H1 (cell line): ENCODE measurements around the gene ALDOA. TPM values are rescaled to one million over a fixed set of nuclear protein-coding genes. Genes with fewer than 3 reads are reported as not detected.

Experiments used
- CTCF ChIA-PET: fragments of 300-600 bp; sonication (Branson Sonifier 250); formaldehyde crosslinking; loops from one replicate; lab custom pipeline; 2021; ENCODE audit not compliant: partially characterized antibody; lab: Charles Lee
- POLR2A ChIA-PET: fragments of 300-600 bp; sonication (Branson Sonifier 250); formaldehyde crosslinking; loops from one replicate; lab custom pipeline; 2021; ENCODE audit warnings: inconsistent platforms; ENCODE audit not compliant: partially characterized antibody; lab: Charles Lee
- DNase-seq, 2 experiments: peaks; one replicate each; pipeline versions ENCODE4 v3.0.0 to v3.0.0-alpha.2; 2010 to 2022; ENCODE audit warnings: low spot score in 2 of 2, low read depth in 1 of 2, mixed read lengths in 1 of 2
- FAIRE-seq: peaks from 2 replicates; lab custom pipeline; 2011; peaks lifted over from hg19 to GRCh38; lab: Jason Lieb, UNC
- H2AFZ ChIP-seq: 2 replicates; pipeline ENCODE4 v1.8.1; 2012; ENCODE audit warnings: low read length, inconsistent platforms
- H2AK5ac ChIP-seq: 2 replicates; pipeline ENCODE4 v1.6.1; 2013; ENCODE audit warnings: low read depth, low read length
- H2BK120ac ChIP-seq: replicated peaks from 2 replicates; pipeline ENCODE3; 2013; ENCODE audit warnings: low read depth, low read length, inconsistent platforms
- H2BK12ac ChIP-seq: 2 replicates; pipeline ENCODE4 v1.6.1; 2013; ENCODE audit warnings: low read depth, low read length
- H2BK15ac ChIP-seq: 2 replicates; pipeline ENCODE4 v1.6.1; 2013; ENCODE audit warnings: low read length
- H2BK20ac ChIP-seq: 2 replicates; pipeline ENCODE4 v1.6.1; 2013; ENCODE audit warnings: low read length
- H2BK5ac ChIP-seq: 2 replicates; pipeline ENCODE4 v1.6.1; 2013; ENCODE audit warnings: low read depth, low read length
- H3K14ac ChIP-seq: 2 replicates; pipeline ENCODE4 v1.6.1; 2013; ENCODE audit warnings: inconsistent platforms; ENCODE audit not compliant: insufficient read length
- H3K18ac ChIP-seq: 2 replicates; pipeline ENCODE4 v1.6.1; 2013; ENCODE audit warnings: low read length; ENCODE audit errors: extremely low read depth
- H3K23ac ChIP-seq: 2 replicates; pipeline ENCODE4 v1.6.1; 2013; ENCODE audit warnings: inconsistent platforms; ENCODE audit not compliant: insufficient read length
- H3K23me2 ChIP-seq: 2 replicates; pipeline ENCODE4 v1.6.1; 2013; ENCODE audit warnings: low read depth, low read length
- H3K27ac ChIP-seq: 2 replicates; pipeline ENCODE4 v1.6.1; 2011; ENCODE audit warnings: low read depth, low read length, inconsistent platforms
- H3K27me3 ChIP-seq, 4 experiments: replicated peaks in 1 of 4; 1 replicate in 1 of 4; 2 replicates in 3 of 4; pipeline versions ENCODE4 v1.6.1 to v1.8.1; 2011 to 2013; ENCODE audit warnings: low read length in 3 of 4, mild to moderate bottlenecking in 3 of 4, inconsistent platforms in 2 of 4, mixed read lengths in 2 of 4, moderate library complexity in 1 of 4; ENCODE audit not compliant: control insufficient read depth in 3 of 4, insufficient read depth in 3 of 4; ENCODE audit errors: extremely low read depth in 1 of 4
- H3K36me3 ChIP-seq, 4 experiments: 2 replicates each; pipeline versions ENCODE4 v1.6.1 to v1.8.1; 2011 to 2013; ENCODE audit warnings: mild to moderate bottlenecking in 4 of 4, low read length in 3 of 4, moderate library complexity in 2 of 4, control low read depth in 1 of 4, inconsistent platforms in 1 of 4; ENCODE audit not compliant: insufficient read depth in 4 of 4, control insufficient read depth in 2 of 4
- H3K4ac ChIP-seq: replicated peaks from 2 replicates; pipeline ENCODE3; 2013; ENCODE audit warnings: low read length, low read depth, mixed read lengths, inconsistent platforms; ENCODE audit not compliant: insufficient read length
- H3K4me1 ChIP-seq, 4 experiments: replicated peaks in 1 of 4; 1 replicate in 1 of 4; 2 replicates in 3 of 4; pipeline versions ENCODE4 v1.6.1 to v1.8.1; 2011 to 2013; ENCODE audit warnings: low read length in 3 of 4, inconsistent platforms in 2 of 4, mixed read lengths in 1 of 4; ENCODE audit not compliant: insufficient read depth in 4 of 4, control insufficient read depth in 3 of 4
- H3K4me2 ChIP-seq, 2 experiments: 2 replicates each; pipeline versions ENCODE4 v1.6.1 to v1.8.1; 2011 to 2013; ENCODE audit warnings: low read depth in 2 of 2, low read length in 2 of 2, control low read depth in 1 of 2, inconsistent platforms in 1 of 2, mild to moderate bottlenecking in 1 of 2; ENCODE audit not compliant: insufficient read depth in 1 of 2
- H3K4me3 ChIP-seq, 4 experiments: fragments of 200-600, 300-600 bp in 1 of 4; sonication (generic), shearing (Covaris generic), sonication (Bioruptor Twin) in 1 of 4; 2 replicates each; pipeline versions ENCODE4 v1.5.1 to v1.8.1; 2011 to 2016; ENCODE audit warnings: low read length in 4 of 4, low read depth in 3 of 4, control low read depth in 2 of 4, inconsistent platforms in 2 of 4, mild to moderate bottlenecking in 2 of 4, mixed read lengths in 1 of 4, moderate library complexity in 1 of 4; ENCODE audit not compliant: insufficient read depth in 2 of 4; ENCODE audit errors: extremely low read depth in 1 of 4
- H3K56ac ChIP-seq: replicated peaks from 2 replicates; pipeline ENCODE3; 2013; ENCODE audit warnings: low read depth, mild to moderate bottlenecking, mixed read lengths, low read length, inconsistent platforms; ENCODE audit not compliant: insufficient read length
- H3K79me1 ChIP-seq: 2 replicates; pipeline ENCODE4 v1.6.1; 2013; ENCODE audit warnings: low read depth, low read length, control low read depth
- H3K79me2 ChIP-seq, 2 experiments: 2 replicates each; pipeline versions ENCODE4 v1.6.1 to v1.8.1; 2012 to 2013; ENCODE audit warnings: low read length in 2 of 2, mild to moderate bottlenecking in 2 of 2, inconsistent platforms in 1 of 2; ENCODE audit not compliant: insufficient read depth in 2 of 2, control insufficient read depth in 1 of 2
- H3K9ac ChIP-seq, 4 experiments: replicated peaks in 1 of 4; 1 replicate in 1 of 4; 2 replicates in 3 of 4; pipeline versions ENCODE4 v1.6.1 to v1.8.1; 2011 to 2013; ENCODE audit warnings: low read depth in 3 of 4, low read length in 3 of 4, control low read depth in 2 of 4, mild to moderate bottlenecking in 2 of 4, moderate library complexity in 2 of 4, inconsistent platforms in 1 of 4; ENCODE audit errors: extremely low read depth in 1 of 4
- H3K9me3 ChIP-seq, 2 experiments: 2 replicates each; pipeline versions ENCODE4 v1.6.1 to v1.8.1; 2012 to 2013; ENCODE audit warnings: mild to moderate bottlenecking in 2 of 2, moderate library complexity in 2 of 2, control low read depth in 1 of 2, inconsistent platforms in 1 of 2, low read depth in 1 of 2, low read length in 1 of 2, mixed read lengths in 1 of 2; ENCODE audit not compliant: insufficient read depth in 2 of 2
- H4K20me1 ChIP-seq, 2 experiments: replicated peaks in 1 of 2; 2 replicates each; pipeline versions ENCODE3 to v1.8.1; 2011 to 2013; ENCODE audit warnings: inconsistent platforms in 2 of 2, low read length in 2 of 2, mild to moderate bottlenecking in 1 of 2; ENCODE audit not compliant: insufficient read depth in 2 of 2, control insufficient read depth in 1 of 2
- H4K5ac ChIP-seq: 2 replicates; pipeline ENCODE4 v1.6.1; 2013; ENCODE audit warnings: low read length, low read depth, mixed read lengths, inconsistent platforms; ENCODE audit not compliant: insufficient read length
- H4K8ac ChIP-seq: 2 replicates; pipeline ENCODE4 v1.8.0; 2013; ENCODE audit warnings: mild to moderate bottlenecking, moderate library complexity, low read length, inconsistent platforms; ENCODE audit not compliant: insufficient read depth; ENCODE audit errors: extremely low read depth
- H4K91ac ChIP-seq: replicated peaks from 2 replicates; pipeline ENCODE3; 2013; ENCODE audit warnings: low read length, mixed read lengths, inconsistent platforms; ENCODE audit not compliant: insufficient read length
- BACH1 ChIP-seq: IDR thresholded peaks from 2 replicates; pipeline ENCODE4 v1.6.1; 2012; ENCODE audit warnings: low read length, improper control_type of control experiment
- MAX ChIP-seq: IDR thresholded peaks from 2 replicates; pipeline ENCODE4 v1.6.1; 2012; ENCODE audit warnings: inconsistent platforms
- NANOG ChIP-seq: IDR thresholded peaks from 2 replicates; pipeline ENCODE4 v1.6.1; 2011; ENCODE audit warnings: low read length, low read depth, mild to moderate bottlenecking, inconsistent platforms; ENCODE audit not compliant: insufficient read depth, poor library complexity, severe bottlenecking
- SIN3A ChIP-seq, 2 experiments: IDR thresholded peaks in 1 of 2; conservative IDR thresholded peaks in 1 of 2; 2 replicates each; pipeline ENCODE4 v1.6.1; 2011 to 2012; ENCODE audit warnings: low read length in 2 of 2, improper control_type of control experiment in 1 of 2, low read depth in 1 of 2, mild to moderate bottlenecking in 1 of 2
- SIX5 ChIP-seq: IDR thresholded peaks from 2 replicates; pipeline ENCODE4 v1.6.1; 2011; ENCODE audit warnings: mild to moderate bottlenecking, low read depth, low read length
- WGBS, 2 experiments: shearing (Covaris generic) in 1 of 2; methylation state at CpG; one replicate each; pipeline versions ENCODE4 v1.1.6 to v1.1.7; 2013 to 2015; ENCODE audit warnings: low lambda C conversion rate in 2 of 2, mixed read lengths in 2 of 2, inconsistent platforms in 1 of 2, low coverage in 1 of 2, missing lambda C conversion rate in 1 of 2; ENCODE audit not compliant: insufficient replicate concordance in 2 of 2, insufficient coverage in 1 of 2, insufficient read length in 1 of 2; ENCODE audit errors: extremely low coverage in 1 of 2, missing lambda C conversion rate in 1 of 2; 5-methylcytosine and 5-hydroxymethylcytosine counted together
- polyA plus RNA-seq, 7 experiments: library from polyadenylated mRNA; depleted of rRNA in 3 of 7; stranded (reverse) in 5 of 7; unstranded in 2 of 7; fragments of >200 nt in 5 of 7; fragments of 200-250 nt in 2 of 7; gene quantifications; 1 replicate in 5 of 7; 2 replicates in 1 of 7; 4 replicates in 1 of 7; pipeline versions ENCODE4 v1.2.1 to v1.2.3, GENCODE V29; 2011 to 2013; ENCODE audit warnings: missing spikeins in 2 of 7, mixed read lengths in 2 of 7
- total RNA-seq: library from RNA; stranded (reverse); fragmentation: NEBNext Ultra II Directional; extraction: Animal tissue kit (Norgen Biotek cat#: 25700); gene quantifications from 2 replicates; pipeline ENCODE4 v1.2.1, GENCODE V29; 2021
- TF ChIP-seq, protein P1 (sequence below): IDR thresholded peaks from 2 replicates; pipeline ENCODE4 v1.6.1; 2012; ENCODE audit warnings: low read length, inconsistent platforms

ALDOA gene
- total and polyA plus RNA-seq, 2 of the 8 experiments (the other 6 are each of a cell fraction or from before 2014, with no cell fraction given) = 1,072 to 1,083 TPM

- H3K23ac ChIP-seq = no peak overlapping the region
- peaks cover 12 to 16% of the 10 kb centered on the region in 2 experiments for H4K20me1 ChIP-seq
- no peak overlapping the region for H3K4ac ChIP-seq
- 49% methylated on average over 16 of the region's 18 CpGs; no CpG with 5 or more reads in 1 of the 2 experiments for WGBS, 2 experiments
- H3K56ac ChIP-seq = no peak overlapping the region
- no peak overlapping the region for H3K18ac ChIP-seq
- no peak overlapping the region for H4K5ac ChIP-seq
- H2AFZ ChIP-seq = no peak overlapping the region
- DNase-seq = peak in 1 of 2 experiments; percentile 88
- no peak overlapping the region for H3K4me3 ChIP-seq
- no peak overlapping the region for H4K8ac ChIP-seq
- peaks cover 0 to 7% (median under 1%) of the 10 kb centered on the region in 4 experiments; a peak in 2 of 8 replicates for H3K36me3 ChIP-seq
- H3K23me2 ChIP-seq = peaks cover 10% of the 10 kb centered on the region; the same call in 1 of the 2 replicates
- H2BK5ac ChIP-seq = no peak overlapping the region
- H3K9me3 ChIP-seq = no peaks in the 10 kb centered on the region
- H2BK120ac ChIP-seq = no peak overlapping the region
- no peak overlapping the region for H3K9ac ChIP-seq
- ChIA-PET CTCF (interaction anchor here (0.8 to 1.2 kb wide), 4 partner anchors 9 to 28 kb away, joined by 3 to 5 read pairs (median 4); a partner anchor contains a TSS), POLR2A (interaction anchor here (0.8 to 1.4 kb wide), 7 partner anchors 19 to 220 kb away, joined by 3 to 4 read pairs (median 3); partner anchors contain the start of genes ALDOA, PAGR1 and TBX6)
- peaks cover 5% of the 10 kb centered on the region; the same call in 1 of the 2 replicates for H3K79me1 ChIP-seq
- no peak overlapping the region; the same call in 1 of the 2 replicates for H2AK5ac ChIP-seq
- TF ChIP-seq BACH1 (0 out of 2 replicates have a peak, but pooled peaks have one; percentile 18), SIN3A (conservative IDR thresholded peaks at IDR 0.05 in 1 of 2, IDR thresholded peaks at IDR 0.05 in 1 of 2; ENCODE audit: low read depth in 1 of 2, low read length in 2 of 2) (peak; percentile 83 to 94; a peak in 3 of 4 replicates), SIX5 (no peak), NANOG (no peak), MAX (peak; percentile 41; the same call in 1 of the 2 replicates)
- TF ChIP-seq, protein P1, sequence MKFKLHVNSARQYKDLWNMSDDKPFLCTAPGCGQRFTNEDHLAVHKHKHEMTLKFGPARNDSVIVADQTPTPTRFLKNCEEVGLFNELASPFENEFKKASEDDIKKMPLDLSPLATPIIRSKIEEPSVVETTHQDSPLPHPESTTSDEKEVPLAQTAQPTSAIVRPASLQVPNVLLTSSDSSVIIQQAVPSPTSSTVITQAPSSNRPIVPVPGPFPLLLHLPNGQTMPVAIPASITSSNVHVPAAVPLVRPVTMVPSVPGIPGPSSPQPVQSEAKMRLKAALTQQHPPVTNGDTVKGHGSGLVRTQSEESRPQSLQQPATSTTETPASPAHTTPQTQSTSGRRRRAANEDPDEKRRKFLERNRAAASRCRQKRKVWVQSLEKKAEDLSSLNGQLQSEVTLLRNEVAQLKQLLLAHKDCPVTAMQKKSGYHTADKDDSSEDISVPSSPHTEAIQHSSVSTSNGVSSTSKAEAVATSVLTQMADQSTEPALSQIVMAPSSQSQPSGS = no peak
- H3K27me3 ChIP-seq = peaks cover 0 to 9% (median 4%) of the 10 kb centered on the region in 4 experiments; a peak in 2 of 7 replicates
- peak overlapping the region; percentile 84 to 96; a peak in 2 of 4 replicates for H3K4me2 ChIP-seq
- H3K14ac ChIP-seq = no peak overlapping the region
- peak overlapping the region; percentile 44; the same call in 1 of the 2 replicates for H2BK12ac ChIP-seq
- H3K27ac ChIP-seq = no peak overlapping the region
- H4K91ac ChIP-seq = no peak overlapping the region
- H3K4me1 ChIP-seq = peaks cover 0 to 26% (median 19%) of the 10 kb centered on the region in 4 experiments; a peak in 6 of 7 replicates
- FAIRE-seq = no peak
- H2BK15ac ChIP-seq = no peak overlapping the region
- no peaks in the 10 kb centered on the region for H3K79me2 ChIP-seq
- no peak overlapping the region for H2BK20ac ChIP-seq
Measured at GRCh38 chr16:30028438-30029076, 37.0 kb upstream of the ALDOA start.
